DMS153 (cell line): ENCODE measurements around the gene CDX4.
"Not testable (repeated sequence)": the region's sequence is repeated elsewhere in the genome, so short reads cannot be mapped to it uniquely, and the experiment has no call there.

Experiments
- DNase-seq: peaks from one replicate; lab custom pipeline; 2025; lab: John Stamatoyannopoulos, UW

CDX4 gene

GRCh38 chrX:73446831-73447230 lies at the start of gene CDX4:
TSS of gene CDX4 (plus strand) at chrX:73447053. CDS start at chrX:73447254, 201 bp downstream.
- no peak for DNase-seq

GRCh38 chrX:73398185-73398914 lies 48.5 kb upstream of the CDX4 start:
- DNase-seq: no peak

- DNase-seq: no peak
Measured at GRCh38 chrX:73400136-73400748, 46.6 kb upstream of the CDX4 start.

GRCh38 chrX:73401591-73402266 lies 45.1 kb upstream of the CDX4 start:
- no peak for DNase-seq

GRCh38 chrX:73412930-73413329 lies 33.9 kb upstream of the CDX4 start:
- DNase-seq: no peak

- DNase-seq: no peak
Measured at GRCh38 chrX:73447311-73447794, 500 bp downstream of the CDX4 start.

GRCh38 chrX:73448379-73448778 lies 1.5 kb downstream of the CDX4 start:
- DNase-seq: no peak

- DNase-seq: no peak
Measured at GRCh38 chrX:73455171-73455570, 8.3 kb downstream of the CDX4 start.

GRCh38 chrX:73457306-73457705 lies 10.5 kb downstream of the CDX4 start:
- no peak for DNase-seq

GRCh38 chrX:73468376-73468775 lies 21.5 kb downstream of the CDX4 start:
- DNase-seq: no peak

- no peak for DNase-seq
Measured at GRCh38 chrX:73478961-73479360, 32.1 kb downstream of the CDX4 start.

- no peak for DNase-seq
Measured at GRCh38 chrX:73481521-73481920, 34.7 kb downstream of the CDX4 start.

- DNase-seq: no peak
Measured at GRCh38 chrX:73490661-73491060, 43.8 kb downstream of the CDX4 start.

GRCh38 chrX:73492178-73492577 lies 45.3 kb downstream of the CDX4 start:
- not testable (repeated sequence) for DNase-seq
